NCI-H345 (cell line): ENCODE results near the gene DST.

Experiments used
- DNase-seq: peaks from one replicate; lab custom pipeline; 2025; lab: John Stamatoyannopoulos, UW

DST gene

DNA sequence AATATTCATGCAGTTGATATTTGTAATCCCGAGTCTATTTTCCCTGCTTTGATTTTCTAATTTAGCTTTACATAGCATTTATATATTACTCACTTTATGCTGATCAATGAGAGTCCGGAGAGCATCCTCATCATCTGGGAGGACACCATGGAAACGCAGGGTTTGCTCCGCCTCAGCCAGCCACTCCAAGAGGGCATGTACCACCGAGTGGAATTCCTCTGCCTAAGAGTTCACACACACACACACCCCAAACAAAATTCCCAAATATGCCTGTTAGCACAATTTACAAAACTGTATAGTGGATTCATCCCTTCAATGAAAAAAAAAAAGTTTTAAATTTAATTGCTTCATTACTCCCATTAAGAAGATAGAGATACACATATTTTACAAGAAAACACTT, 160.7 kb downstream of the DST start:
- DNase-seq, result no peak

DNA sequence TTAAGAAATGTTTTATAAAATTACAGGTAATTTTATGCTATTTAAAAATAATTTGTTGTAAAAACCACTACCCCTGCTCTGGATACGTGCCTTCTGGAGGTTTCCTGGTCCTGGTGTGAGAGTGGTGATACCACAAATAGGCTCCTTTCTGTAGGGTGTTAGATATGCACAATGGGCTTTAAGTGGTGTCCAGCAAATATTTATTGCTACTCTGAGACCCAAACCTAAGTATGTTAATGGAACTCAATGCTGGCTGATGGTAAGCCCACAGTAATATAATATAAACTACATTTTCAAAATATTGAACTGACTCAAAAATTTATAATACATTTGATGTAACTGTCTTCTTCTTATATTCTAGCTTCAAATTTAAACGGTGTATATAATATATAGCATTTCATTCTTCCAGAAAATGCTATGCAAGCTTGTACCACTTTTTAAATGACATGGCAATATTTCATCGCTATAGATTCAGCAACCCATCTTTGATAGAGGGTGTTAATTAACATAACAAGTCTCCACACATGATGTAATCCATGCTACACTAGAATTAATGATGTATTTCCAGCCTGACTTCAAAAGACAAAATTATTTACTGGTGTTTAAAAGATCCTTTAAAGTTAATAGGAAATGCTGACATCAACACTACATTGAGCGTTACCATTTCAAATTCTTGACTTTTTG, 161.9 kb downstream of the DST start:
- DNase-seq, result no peak

DNA sequence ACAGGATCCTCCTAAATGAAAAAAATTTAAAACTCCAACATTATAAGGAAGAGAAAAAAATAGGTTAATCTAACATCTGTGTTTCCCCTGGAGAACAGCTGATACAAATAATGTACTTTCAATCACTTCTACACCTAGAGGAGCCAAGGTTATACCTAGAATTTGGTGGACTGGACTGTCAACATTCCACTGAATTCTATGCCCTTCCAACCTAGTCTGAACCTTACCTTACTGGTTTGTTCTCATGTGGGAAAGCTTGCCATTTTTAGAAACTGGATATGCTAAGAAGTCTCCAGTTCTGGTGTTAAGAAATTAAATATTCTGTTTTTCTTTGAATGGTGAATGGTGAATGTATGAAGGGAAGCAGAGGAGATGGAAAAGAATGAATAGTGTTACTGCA, 162.4 kb downstream of the DST start:
- DNase-seq, result no peak

DNA sequence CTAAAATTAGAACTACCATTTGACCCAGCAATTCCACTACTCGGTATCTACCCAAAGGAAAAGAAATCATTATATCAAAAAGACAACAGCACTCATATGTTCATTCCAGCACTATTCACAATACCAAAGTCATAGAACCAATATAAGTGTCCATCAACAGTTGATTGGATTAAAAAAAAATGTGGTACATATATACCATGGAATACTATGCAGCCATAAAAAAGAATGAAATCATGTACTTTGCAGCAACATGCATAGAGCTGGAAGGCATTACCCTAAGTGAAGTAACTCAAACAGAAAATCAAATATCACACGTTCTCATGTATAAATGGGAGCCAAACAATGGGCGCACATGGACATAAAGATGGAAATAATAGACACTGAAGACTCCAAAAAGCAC, 163.3 kb downstream of the DST start:
- DNase-seq, result no peak

DNA sequence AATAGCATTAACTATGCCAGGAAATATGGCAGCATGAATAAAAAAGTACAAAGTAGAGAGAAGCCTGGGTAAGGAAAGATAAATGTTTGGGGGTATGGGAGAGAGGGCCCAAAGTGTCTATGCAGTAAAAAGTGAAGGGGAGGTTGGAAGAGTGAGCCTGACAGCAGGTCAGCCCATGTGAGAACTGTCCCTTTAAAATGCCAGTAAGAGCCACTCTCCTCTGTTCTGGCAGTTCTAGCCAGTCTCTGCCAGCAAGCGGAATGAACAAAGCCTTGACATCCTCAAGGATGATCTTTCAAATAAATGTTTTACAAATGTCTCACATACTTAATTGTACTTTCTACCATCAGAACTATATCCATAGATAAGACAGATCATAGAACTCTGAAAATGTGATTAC, 164.5 kb downstream of the DST start:
- DNase-seq, result no peak

DNA sequence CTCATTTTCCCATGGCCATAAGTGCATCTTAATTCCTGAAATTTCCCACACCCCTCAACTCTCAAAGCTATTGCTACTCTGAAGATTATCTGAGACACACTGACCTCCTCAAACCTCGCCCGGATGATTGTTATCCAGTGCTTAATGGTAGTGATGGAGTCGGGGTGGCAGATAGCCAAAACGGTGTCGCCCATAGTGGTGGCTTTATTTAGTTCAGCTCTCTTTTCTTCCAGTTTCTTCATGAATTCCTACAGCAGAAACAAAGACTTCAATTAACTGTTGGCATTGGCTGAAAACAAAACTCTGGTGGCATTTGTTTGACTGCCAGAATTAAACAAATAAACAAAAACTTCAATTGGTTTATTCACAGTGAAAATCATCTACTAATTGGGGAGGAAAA, 165.4 kb downstream of the DST start:
- no peak for DNase-seq

DNA sequence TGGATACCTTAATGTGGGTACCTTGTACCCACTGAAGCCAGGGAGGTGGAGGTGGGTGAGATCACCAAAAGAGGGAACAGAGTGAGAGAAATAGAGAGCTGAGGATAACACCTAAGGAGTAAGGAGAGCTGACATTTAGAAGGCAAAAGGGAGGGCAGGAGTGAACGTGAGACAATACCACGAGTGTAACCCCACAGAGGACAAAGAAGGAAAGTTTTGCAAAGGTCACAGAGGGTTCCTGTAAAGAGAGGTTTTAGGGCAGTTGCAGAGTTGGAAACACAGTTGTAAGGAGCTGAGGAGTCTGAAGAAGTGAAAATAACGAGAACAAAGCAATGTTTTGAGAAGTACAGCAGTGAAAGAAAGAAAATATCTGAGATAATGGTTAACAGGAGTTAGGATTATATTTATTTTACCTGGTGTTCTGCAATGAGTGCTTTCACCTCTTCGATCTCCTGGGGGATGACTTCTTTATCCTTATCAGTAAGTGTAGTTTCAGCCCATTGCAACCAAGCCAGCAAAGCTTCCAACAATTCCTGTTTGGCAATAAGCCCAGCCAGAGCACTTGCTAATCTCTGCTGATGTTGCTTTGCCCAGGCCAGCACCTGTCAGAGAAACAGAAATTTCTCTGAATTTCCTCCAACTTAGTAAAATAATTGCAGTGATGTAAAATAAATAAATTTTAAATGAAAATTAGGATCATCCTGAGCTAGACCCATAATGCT, 166.8 kb downstream of the DST start:
- DNase-seq, result peak; percentile 59

DNA sequence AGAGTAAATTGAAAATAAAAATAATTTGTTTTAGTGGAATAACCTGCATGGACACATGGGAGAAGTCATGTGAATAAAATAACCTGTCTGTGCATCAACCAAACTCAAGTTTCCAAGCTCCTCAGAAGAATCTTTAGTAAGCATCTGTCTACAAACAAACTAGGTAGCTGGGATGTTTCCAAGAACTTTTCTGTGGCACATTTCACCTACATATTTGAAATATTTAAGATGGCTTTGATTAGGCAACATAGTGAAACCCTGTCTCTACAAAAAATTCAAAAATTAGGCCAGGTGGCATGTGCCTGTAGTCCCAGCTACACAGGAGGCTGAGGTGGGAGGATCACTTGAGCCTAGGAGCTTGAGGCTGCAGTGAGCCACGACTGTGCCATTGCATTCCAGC, 168.2 kb downstream of the DST start:
- no peak for DNase-seq

DNA sequence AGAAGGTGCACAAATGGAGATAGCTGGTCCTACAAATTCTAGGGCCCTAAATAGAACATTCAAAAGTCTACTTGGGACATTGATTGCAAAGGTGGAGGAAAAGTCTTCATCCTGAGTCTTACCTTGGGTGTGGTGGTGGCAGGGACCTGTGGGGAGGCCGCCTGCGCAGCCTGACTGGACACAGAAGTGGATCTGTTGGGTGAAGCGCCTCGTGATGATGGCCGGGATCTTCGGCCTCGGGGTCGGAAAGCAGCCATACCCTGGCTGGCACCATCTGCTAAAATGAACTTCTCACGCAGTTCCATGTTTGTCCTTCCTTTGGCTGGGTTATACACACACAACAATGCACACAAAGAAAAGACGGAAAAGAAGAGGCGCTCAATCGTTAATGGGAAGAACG, 179.2 kb downstream of the DST start:
- DNase-seq, result no peak

DNA sequence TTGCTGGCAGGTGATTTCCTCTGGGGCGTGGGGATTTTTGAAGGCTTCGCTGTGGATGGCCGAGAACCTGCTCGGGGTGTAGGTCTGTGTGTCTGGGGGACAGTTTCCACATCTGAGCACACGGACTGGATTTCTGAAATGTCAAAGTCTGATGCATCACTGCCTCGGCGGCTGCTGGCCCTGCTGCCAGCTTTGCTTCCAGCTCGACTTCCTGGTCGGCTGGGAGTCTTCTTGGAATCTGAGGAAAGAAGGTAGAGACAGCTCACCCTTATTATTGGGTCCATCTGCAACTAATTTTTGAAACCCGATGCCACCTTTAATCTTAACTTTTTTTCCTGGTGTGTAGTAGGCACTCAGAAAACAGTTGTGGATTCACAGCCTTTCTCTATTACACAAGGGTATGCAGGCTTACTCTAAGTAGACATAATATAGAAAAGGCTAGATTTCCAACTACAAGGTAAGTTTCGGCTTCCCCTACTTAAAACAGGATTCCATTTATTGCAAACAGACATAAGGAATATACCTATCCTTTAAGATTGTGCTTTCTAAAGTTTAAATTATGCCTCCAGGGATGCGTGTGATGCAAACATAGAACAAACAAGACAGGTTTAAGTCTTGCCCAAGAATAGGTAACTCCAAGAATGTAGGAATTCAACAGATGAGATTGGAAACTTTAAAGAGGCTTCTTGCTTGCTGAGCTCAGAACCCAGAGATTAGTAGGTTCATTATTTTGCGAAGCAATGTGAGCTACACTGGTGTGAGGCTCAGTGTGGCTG, 183.5 kb downstream of the DST start:
- no peak for DNase-seq

DNA sequence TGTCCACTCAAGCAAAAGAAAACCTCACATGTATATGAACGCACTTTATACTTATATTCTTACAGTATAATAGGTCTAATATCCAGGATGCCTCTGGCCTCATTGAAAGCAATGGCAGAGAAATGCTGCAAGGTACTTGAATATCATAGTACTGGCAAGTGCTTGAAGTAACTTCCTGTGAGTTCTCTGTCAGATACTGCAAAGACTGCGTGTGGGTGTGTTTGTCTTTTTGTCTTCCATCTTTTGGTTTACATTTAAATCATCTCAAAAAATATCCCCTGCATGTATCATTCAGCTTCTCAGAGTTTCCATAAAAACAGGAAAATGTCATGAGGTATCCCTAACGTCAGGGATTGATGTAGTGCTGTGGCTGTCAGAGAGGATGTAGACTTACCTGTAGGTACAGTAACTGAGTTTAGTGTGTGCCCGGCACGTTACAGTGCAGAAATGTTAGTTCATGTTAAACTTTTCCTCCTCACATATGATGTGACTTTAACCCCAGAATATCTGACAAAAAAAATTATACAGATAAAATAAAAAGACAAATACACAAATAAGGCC, 184.3 kb downstream of the DST start:
- no peak for DNase-seq

DNA sequence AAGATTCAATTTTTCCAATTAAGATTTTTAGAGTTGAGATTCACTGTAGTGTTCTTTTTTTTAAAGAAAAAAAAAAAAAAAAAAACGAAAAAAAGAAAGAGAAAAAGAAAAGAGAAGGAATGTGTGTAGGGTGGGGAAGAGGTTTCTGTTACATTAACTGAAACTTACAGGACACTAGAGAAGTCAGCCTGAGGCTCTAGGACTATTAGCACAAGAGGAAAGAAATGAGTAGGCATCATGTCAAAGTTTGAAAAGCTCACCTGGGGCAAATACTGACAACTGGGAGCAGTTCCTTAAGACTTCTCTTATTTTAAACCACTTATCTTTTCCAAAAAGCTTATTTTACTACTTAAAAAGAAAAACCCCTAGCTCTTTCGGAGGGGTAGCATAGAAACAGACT, 185.9 kb downstream of the DST start:
- no peak for DNase-seq

DNA sequence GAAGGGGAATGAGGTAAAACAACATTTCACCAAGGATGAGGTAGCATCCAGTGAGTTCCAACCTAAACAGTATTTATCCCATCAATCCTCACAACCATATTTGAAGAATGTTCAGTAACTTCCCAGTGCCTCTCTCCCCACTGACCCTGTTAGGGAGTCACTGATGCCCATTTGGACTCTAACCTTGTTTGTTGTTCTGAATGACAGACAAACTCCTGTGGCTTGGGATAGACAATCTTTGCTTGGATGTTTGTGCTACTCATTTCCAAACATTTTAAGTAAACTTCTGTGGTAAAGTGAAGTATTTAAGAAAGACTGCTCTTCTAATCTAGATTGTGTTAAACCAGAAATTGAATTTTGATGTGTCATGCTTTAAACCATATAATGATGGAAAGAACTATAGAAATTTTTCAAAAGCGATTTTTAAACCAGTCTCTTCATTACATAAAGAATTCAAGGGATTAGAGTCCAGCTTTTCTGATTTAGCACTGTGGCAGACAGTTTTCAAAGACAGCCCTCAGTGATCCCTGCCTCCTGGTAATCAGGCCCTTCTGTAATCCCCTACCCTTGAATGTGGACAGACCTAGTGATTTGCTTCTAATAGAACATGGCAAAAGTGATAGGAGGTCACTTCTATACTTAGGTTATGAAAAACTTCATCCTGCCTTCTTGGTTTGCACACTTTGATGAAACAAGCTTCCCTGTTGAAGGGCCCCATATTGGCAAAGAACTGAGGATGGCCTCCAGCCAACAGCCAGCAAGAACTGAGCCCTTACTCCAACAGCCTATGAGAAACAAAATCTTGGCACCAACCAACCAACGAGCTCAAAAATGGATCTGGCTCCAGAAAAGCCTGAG, 191.6 kb downstream of the DST start:
- DNase-seq, result no peak

DNA sequence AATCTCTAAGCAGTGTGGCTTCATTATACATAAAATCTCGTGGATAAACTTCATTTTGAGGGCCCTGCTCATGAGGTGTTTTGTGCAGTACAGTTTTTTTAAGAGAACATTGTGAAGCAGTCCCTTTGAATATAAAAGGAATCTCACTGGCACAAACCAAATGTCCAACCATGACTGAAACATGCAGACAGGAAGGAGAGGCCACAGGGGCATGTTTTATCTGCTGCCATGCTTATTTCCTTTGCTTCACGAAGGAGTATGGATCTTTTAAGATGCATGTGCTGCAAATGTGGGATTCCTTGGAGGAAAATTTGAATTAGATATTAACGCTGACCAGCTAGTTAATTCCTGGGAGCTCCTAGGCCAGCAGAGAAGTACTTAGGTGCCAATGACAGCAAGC, 192.3 kb downstream of the DST start:
- DNase-seq, result no peak

DNA sequence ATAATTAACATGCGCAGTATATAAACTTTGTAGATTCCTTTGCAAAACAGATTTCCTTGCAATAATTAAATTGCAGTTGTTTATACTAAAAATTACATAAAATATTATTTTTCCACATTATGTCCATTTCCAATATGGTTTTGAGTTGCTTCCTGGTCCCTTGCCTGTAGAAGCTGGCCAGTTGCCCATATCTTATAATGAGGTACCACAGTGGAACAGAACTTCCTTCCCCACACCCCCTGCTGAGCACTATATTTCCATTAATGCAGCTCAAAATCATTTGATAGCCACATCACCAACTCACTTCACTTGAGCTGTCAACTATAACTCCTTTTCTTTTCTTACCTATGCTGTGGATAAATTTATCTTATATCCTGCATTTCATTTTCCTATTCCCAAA, 194.6 kb downstream of the DST start:
- no peak for DNase-seq

DNA sequence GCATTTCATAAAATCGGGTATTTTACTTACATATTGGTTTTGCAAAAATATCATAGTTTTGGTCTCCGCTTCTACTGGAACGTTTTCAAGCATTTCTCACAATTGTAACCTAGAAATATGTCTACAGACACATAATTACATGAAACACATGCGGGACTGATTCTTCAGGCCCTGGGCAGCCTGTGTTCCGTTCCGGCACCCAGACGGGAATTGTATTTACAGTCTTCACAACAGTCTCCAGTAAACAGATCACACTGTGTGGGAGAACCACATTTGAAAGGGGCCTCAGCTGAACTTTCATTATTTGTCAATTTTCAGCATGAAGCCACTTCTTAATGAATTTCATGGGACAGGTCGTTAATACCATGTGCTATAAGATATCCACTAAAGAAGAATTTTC, 196.9 kb downstream of the DST start:
- DNase-seq, result no peak

DNA sequence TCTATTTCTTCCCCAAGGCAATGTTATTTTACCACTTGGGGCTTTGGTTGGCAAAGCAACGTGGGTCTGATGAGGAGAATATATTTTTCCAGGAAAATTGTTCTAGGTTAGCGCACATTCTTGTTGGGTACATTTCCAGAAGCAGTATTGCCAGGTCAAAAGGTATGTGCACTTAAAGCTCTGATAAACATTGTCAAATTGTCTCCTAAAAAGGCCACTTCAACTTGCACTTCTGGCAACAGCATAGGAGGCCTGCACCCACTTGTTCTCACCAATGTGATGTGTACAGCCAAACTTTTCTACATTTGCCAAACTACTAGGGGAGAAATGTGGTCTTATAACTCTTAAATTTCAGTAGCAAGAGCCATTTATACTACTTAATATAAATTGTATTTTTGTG, 197.8 kb downstream of the DST start:
- DNase-seq, result no peak

DNA sequence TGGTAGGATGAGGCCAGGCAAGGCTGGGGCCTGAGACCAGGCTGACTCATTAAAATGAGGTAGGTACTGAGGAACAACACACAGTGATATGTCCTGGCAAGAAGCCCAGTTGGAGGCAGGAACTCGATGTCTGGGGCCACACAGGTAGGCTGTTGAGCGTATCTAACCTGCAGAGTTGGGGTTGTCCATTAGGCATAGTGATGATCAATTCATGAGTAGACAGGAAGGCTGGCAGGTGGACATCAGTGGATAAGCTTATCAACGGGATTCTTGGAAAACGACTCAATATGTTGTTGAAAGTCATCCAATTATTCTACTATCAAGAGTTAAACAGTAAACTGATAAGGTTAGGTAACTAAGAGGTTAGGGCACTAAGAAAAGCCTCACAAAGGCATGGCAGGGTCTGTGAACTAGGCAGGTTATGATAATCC, 202.1 kb downstream of the DST start:
- no peak for DNase-seq

DNA sequence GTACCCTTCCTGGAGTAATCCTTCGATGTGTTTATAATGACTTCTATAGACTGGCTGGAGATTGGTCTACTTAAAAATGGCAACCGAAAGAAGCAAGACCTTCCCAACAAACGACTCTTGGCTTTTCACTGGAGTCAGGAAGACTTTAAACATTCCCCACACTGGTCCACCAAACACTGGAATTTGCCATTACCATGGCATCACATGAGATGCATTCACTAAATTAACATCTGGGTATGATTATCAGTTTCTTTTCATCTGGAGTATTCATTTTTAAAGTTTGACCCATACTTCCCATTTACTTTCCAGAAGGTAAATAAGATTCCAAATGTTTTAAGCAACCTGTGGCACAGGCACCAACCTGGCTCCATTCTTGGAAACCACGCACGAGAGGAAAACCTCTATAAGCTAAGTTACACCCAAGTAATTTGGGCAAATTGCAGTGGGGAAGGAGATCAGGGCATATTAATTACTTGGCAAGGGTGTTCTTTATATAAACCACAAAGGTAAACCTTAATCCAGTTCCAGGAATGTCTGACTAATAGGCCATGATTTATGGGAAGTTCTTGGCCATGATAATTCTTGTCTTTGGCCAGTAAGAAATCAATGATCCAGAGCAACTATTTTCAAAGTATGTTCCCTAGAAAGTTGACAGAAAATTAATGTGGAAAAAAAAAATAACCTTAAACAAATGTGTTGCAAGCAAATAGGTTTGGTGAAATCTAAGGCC, 205.4 kb downstream of the DST start:
- no peak for DNase-seq

DNA sequence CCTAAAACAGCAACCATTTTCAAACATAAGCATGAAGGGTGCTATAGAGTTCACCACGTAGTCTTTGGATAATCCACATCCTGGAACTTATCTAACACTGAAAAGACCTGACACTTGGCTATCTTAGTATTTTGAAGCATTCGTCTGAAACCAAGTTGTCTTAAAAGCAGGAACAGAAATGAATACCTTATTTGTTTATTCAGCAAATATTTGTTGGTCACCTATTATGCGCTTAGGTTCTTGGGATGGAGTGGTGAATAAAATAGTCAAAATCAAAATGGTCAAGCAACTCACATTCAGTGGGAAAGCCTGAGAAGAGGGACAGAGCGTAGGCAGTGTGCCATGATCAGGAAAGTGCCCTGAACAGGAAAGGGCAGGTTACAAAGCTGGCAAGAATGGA, 206.9 kb downstream of the DST start:
- DNase-seq, result no peak

DNA sequence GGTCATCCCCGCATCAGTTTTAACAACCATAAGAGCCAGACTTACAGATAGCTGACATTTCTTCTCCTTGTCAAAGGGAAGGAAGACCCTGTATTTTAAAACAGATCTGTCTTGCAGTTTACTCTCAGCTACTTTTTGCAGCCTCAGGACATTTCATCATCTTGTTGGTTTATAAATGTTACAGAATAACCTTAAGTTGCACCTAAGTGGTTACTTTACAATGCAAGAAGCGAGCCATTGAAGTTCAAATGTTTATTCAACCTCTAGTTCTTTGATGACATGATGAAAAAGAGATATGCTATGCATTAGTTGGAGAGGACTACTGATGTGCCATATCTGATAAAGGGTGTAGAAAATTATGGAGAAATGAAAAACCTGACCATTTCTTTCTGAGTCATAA, 207.4 kb downstream of the DST start:
- DNase-seq, result no peak
